Fibroblast of the aortic adventitia (primary cell): ENCODE results near the gene SGIP1. TPM values are rescaled to one million over a fixed set of nuclear protein-coding genes. Genes with fewer than 3 reads are reported as not detected.

Source experiments
- DNase-seq: peaks from one replicate; pipeline ENCODE4 v3.0.0-alpha.2; 2010; ENCODE audit warnings: low read depth
- H3K4me3 ChIP-seq: 2 replicates; pipeline ENCODE4 v1.5.1; 2011; ENCODE audit warnings: low read depth, mild to moderate bottlenecking, control low read depth, low read length, moderate library complexity
- CTCF ChIP-seq: IDR thresholded peaks from 2 replicates; pipeline ENCODE4 v1.5.1; 2011; ENCODE audit warnings: mild to moderate bottlenecking, low read length, control low read depth, inconsistent platforms; ENCODE audit not compliant: insufficient read depth
- total RNA-seq: library from RNA; depleted of rRNA; stranded (reverse); fragments of >200 nt; gene quantifications from 2 replicates; pipeline ENCODE4 v1.2.3, GENCODE V29; 2012; ENCODE audit warnings: low replicate concordance

Gene SGIP1
- total RNA-seq, 1 donor = 21.1 TPM

GRCh38 chr1:66549017-66549416, 15.1 kb downstream of the SGIP1 start:
- DNase-seq = no peak
- no peak for TF ChIP-seq CTCF
- no peak overlapping the region for H3K4me3 ChIP-seq

DNA sequence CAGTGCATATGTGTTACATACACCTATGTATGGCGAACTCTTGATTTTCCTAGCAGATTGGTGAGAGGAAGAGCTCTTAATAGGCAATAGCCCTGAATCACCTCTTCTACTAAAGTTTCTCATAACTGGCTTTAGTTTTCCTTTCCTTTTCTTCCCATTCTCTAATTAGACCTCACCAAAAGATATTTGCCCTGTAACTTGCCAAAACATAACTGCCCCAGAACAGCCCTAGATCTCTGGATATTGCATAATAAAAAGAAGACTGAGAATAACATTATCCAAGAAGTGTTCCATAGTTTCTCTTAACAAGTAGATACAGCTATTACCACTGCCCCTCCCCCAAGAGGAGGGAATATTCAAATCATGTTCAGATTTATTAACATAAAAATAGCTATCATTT, 16.3 kb downstream of the SGIP1 start:
- H3K4me3 ChIP-seq = no peak overlapping the region
- DNase-seq = no peak
- TF ChIP-seq CTCF = no peak

GRCh38 chr1:66552287-66552686, 18.3 kb downstream of the SGIP1 start:
- no peak overlapping the region for H3K4me3 ChIP-seq
- no peak for TF ChIP-seq CTCF
- DNase-seq = no peak

DNA sequence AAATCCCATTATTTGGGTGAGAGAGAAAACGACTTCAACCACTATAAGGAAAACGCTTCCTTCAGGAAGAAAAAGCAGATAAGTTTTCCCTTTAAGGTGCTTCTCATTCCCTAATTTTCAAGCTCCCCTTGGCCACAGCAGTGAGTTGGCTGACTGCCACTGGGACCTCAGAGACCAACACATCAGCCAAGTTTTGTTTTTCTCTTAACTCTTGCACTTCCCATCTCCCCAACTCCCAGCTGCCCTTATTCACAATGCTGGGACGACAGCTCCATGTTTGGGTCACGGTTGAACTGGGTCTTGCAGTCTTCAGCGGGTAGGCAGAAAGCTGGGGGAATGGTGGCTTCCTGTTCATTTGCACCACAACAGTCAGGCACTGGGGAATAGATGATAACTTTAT, 18.9 kb downstream of the SGIP1 start:
- no peak overlapping the region for H3K4me3 ChIP-seq
- DNase-seq = peak; percentile 33
- TF ChIP-seq CTCF = no peak

DNA sequence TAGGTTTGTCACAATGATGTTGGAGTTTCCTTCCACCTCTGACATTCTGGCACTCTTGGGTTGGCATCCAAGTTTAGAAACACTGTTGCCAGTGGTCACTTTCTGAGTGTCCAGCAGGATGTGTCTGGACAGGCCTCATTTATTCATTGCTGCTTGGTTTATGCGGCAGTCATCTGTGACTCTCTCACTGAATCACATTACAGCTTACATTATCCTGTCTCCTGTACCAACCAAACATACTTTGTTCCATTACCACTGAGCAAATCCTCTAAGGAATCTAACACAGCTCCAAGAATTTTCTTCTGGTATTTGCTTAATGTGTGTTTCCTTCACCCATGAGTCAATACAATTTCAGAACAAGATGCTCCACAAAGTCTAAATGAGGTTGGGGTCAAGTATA, 19.9 kb downstream of the SGIP1 start:
- TF ChIP-seq CTCF = no peak
- no peak for DNase-seq

GRCh38 chr1:66556161-66556611, 22.2 kb downstream of the SGIP1 start:
- H3K4me3 ChIP-seq = no peak overlapping the region
- DNase-seq = no peak
- no peak for TF ChIP-seq CTCF

More for the DNA sequence above, 19.9 kb downstream of the SGIP1 start:
- no peak overlapping the region for H3K4me3 ChIP-seq

DNA sequence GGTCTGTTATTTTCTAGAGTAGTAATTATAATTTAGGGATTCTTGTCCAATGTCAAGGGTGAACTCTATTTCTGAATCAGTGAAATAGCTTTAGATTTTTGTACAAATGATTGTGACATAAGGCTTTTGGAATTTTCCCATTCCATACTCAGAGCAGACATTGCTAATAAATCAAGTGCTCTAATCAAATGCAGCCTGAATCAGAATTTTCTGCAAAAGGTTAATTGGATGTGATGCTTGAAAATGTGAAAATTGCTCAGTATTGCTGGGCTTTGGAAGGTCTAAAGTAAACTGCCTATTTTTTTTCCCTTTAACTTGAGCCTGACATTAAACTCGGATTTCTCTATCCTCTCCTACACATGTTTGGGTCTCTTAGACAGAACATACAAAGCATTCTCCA, 23.2 kb downstream of the SGIP1 start:
- no peak for TF ChIP-seq CTCF
- DNase-seq = peak; percentile 35
- H3K4me3 ChIP-seq = no peak overlapping the region
